ENCODE results near the gene PIEZO2.
A peak's percentile ranks its signal among the peaks of the same experiment; 100 is the strongest.

Gene PIEZO2

DNA sequence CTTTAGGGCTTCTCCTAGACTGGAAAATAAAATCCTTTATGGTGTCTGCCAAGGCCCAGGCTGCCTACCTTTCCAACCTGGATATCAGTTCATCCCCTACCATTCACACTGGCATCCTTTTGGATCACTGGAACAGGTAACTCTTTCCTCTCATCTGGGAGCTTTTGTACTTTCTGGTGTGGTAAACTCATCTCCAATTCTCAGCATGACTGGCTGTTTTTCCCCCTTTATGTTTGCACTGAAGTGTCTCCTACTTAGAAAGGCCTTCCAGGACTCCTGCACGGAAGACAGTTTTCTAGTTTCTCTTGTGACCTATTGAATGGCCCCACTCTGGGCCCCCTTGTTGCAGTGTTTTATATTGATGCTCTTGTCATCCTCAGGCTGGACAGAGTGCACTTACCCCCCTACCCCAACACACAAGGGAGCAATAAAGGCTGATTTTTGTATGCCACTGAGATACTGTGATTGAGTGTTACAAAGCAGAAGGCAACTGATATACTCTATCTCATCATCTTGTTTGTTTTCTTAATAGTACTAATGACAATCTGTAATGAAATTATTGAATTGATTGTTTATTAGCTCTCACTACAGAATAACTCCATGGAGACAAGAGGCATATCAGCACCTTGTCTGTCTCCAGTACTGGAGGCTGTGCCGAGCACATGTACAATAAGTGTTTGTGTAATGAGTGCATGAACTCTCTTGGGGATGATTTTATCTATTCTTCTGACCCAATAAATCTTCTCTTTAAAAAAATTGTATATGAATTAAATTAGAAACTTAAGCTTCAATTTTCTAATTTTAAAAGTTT, 129.9 kb downstream of the PIEZO2 start:
- Histone ChIP-seq H3K9me3 (no peaks in the 10 kb centered on the region), H3K4me1 (peaks cover 3% of the 10 kb centered on the region; the same call in 1 of the 2 replicates), H3K4me3 (ENCODE audit: low read depth, low read length) (no peak overlapping the region), H3K36me3 (no peaks in the 10 kb centered on the region), H3K27me3 (no peaks in the 10 kb centered on the region)
- DNase-seq = peak; percentile 12
- no peak for TF ChIP-seq CTCF (IDR thresholded peaks at IDR 0.05; ENCODE audit: low read depth, low read length)

GRCh38 chr18:11009869-11010268, 139.5 kb downstream of the PIEZO2 start:
- no peak for DNase-seq
- H3K36me3 ChIP-seq = no peaks in the 10 kb centered on the region
- TF ChIP-seq CTCF (IDR thresholded peaks at IDR 0.05; ENCODE audit: low read depth, low read length) = no peak

DNA sequence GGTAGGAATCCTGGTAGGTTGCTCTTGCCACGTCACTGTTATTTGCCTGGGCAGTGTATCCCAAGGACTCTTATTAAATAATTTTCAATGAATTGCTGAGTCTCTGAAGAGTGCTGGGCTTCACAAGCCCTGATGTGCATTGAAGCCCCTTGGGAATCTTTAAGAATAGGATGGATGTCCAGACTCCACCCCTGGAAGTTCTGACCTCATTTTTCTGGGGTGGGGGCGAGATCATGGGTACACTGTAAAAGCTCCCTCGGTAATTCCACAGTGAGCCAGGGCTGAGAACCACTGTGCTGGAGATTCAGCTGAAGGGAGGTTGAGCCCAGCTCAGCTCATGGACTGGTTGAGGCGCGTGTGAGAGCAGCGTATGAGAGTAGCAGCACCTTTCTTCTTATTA, 140.2 kb downstream of the PIEZO2 start:
- no peaks in the 10 kb centered on the region for H3K27me3 ChIP-seq

More at GRCh38 chr18:11009869-11010268, 139.5 kb downstream of the PIEZO2 start:
- Histone ChIP-seq H3K9me3 (no peaks in the 10 kb centered on the region), H3K4me1 (no peaks in the 10 kb centered on the region), H3K4me3 (ENCODE audit: low read depth, low read length) (no peak overlapping the region), H3K27me3 (no peaks in the 10 kb centered on the region)

DNA sequence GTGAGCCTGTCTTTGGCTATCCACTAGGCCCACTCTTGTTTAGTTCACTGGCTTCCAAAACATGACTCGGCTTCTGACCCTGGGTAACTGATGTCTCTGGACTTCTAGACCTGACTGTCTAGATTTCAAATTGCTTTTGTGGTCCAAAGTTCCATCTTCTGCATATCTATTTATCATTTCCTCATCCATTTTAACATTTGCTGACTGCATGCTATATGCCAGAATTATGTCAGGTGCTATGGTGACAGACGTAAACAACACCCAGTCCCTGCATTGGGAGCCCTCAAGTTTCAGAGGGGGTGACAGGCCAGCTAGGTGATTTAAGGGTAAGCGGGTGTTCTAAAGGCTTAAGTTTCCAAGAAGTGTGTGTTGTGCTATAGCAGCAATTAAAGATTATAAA, 140.9 kb downstream of the PIEZO2 start:
- Histone ChIP-seq H3K4me3 (ENCODE audit: low read depth, low read length) (no peak overlapping the region), H3K36me3 (no peaks in the 10 kb centered on the region), H3K27me3 (no peaks in the 10 kb centered on the region), H3K4me1 (no peaks in the 10 kb centered on the region), H3K9me3 (no peaks in the 10 kb centered on the region)
- no peak for TF ChIP-seq CTCF (IDR thresholded peaks at IDR 0.05; ENCODE audit: low read depth, low read length)
- DNase-seq = no peak

More for the DNA sequence above, 140.2 kb downstream of the PIEZO2 start:
- no peak for TF ChIP-seq CTCF (IDR thresholded peaks at IDR 0.05; ENCODE audit: low read depth, low read length)
- no peak for DNase-seq
- H3K9me3 ChIP-seq = no peaks in the 10 kb centered on the region
- no peak overlapping the region for H3K4me3 ChIP-seq (ENCODE audit: low read depth, low read length)
- no peaks in the 10 kb centered on the region for H3K36me3 ChIP-seq
- no peaks in the 10 kb centered on the region for H3K4me1 ChIP-seq

GRCh38 chr18:11005528-11005927, 143.8 kb downstream of the PIEZO2 start:
- no peak for DNase-seq
- no peaks in the 10 kb centered on the region for H3K36me3 ChIP-seq
- no peak overlapping the region for H3K4me3 ChIP-seq (ENCODE audit: low read depth, low read length)
- H3K4me1 ChIP-seq = no peaks in the 10 kb centered on the region
- H3K27me3 ChIP-seq = no peaks in the 10 kb centered on the region
- no peaks in the 10 kb centered on the region for H3K9me3 ChIP-seq
- no peak for TF ChIP-seq CTCF (IDR thresholded peaks at IDR 0.05; ENCODE audit: low read depth, low read length)

GRCh38 chr18:11004951-11005350, 144.4 kb downstream of the PIEZO2 start:
- no peaks in the 10 kb centered on the region for H3K4me1 ChIP-seq
- H3K36me3 ChIP-seq = no peaks in the 10 kb centered on the region
- no peak for TF ChIP-seq CTCF (IDR thresholded peaks at IDR 0.05; ENCODE audit: low read depth, low read length)
- H3K27me3 ChIP-seq = no peaks in the 10 kb centered on the region
- H3K4me3 ChIP-seq (ENCODE audit: low read depth, low read length) = no peak overlapping the region
- no peak for DNase-seq
- H3K9me3 ChIP-seq = no peaks in the 10 kb centered on the region
